Right ventricle myocardium inferior (tissue), 1 donor: ENCODE results near the gene NCAM1. TPM values are rescaled to one million over a fixed set of nuclear protein-coding genes. Genes with fewer than 3 reads are reported as not detected.
"Not testable (repeated sequence)": the region's sequence is repeated elsewhere in the genome, so short reads cannot be mapped to it uniquely, and the experiment has no call there.

ENCODE experiments used
- ATAC-seq: fragments of 200-7000 bp; cut with Tn5 transposase; one replicate; pipeline ENCODE4 v1.9.1; 2020; ENCODE audit warnings: mild to moderate bottlenecking, moderate library complexity
- DNase-seq: peaks from one replicate; pipeline ENCODE4 v3.0.0; 2021; ENCODE audit errors: missing footprints
- intact Hi-C: fragments of 100-400 bp; cut with DNase I; formaldehyde crosslinking; loops from one replicate; pipeline ENCODE4 v1.11.0; 2022
- total RNA-seq: library from RNA; stranded (reverse); fragmentation: NEBNext Ultra II Directional; extraction: Animal tissue kit (Norgen Biotek cat#: 25700); gene quantifications from one replicate; pipeline ENCODE4 v1.2.1, GENCODE V29; 2021
- donor health status: DM: no; HTN: yes; CAD: no; lungs with severe emphysema.

The NCAM1 gene
- total RNA-seq, 1 donor from 2014 or later = 250 TPM

- intact Hi-C loops = no loop called here
- DNase-seq (no peak), ATAC-seq (no peak)
Observed at GRCh38 chr11:113001709-113002108, 40.5 kb downstream of the NCAM1 start.

GRCh38 chr11:113006896-113007445, 45.8 kb downstream of the NCAM1 start:
- ATAC-seq = no peak
- intact Hi-C loops = no loop called here
- DNase-seq = no peak

- intact Hi-C loops = loop anchor here (5.0 to 10.0 kb wide), 2 partner anchors 52 to 90 kb away; partner anchors contain the start of gene NCAM1
- peak; percentile 95 for ATAC-seq
- peak; percentile 80 for DNase-seq
Observed at GRCh38 chr11:113014262-113015097, 53.3 kb downstream of the NCAM1 start.

GRCh38 chr11:113015098-113015455, 53.9 kb downstream of the NCAM1 start:
- peak; percentile 10 for ATAC-seq
- no peak for DNase-seq
- intact Hi-C loops = loop anchor here (10.0 kb wide), 1 partner anchor 90 kb away; no protein-coding TSS in a partner anchor

DNA sequence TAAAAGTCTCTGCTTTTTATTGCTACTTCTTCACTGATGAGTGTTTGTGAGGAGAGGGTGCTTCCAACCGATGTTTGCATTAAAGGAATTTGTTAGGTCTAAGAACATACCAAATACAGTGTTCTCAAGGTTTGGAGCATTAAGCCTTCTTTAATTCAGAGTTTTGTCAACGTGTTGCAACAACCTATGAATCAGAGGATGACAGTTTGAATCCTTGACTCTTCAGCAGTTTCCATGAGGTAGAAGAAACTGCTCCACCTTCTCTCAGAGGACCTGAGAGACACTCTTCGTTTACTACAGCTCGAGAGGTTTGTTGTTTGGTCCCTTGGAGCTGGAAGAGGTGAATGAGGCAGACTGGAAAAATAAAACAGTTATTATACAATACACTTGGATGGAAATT, 55.7 kb downstream of the NCAM1 start:
- DNase-seq = no peak
- intact Hi-C loops = loop anchor here (10.0 kb wide), 1 partner anchor 88 kb away; no protein-coding TSS in a partner anchor
- ATAC-seq = no peak

- ATAC-seq (no peak), DNase-seq (no peak)
- intact Hi-C loops = loop anchor here (10.0 kb wide), 1 partner anchor 86 kb away; no protein-coding TSS in a partner anchor
Observed at GRCh38 chr11:113018913-113019312, 57.7 kb downstream of the NCAM1 start.

DNA sequence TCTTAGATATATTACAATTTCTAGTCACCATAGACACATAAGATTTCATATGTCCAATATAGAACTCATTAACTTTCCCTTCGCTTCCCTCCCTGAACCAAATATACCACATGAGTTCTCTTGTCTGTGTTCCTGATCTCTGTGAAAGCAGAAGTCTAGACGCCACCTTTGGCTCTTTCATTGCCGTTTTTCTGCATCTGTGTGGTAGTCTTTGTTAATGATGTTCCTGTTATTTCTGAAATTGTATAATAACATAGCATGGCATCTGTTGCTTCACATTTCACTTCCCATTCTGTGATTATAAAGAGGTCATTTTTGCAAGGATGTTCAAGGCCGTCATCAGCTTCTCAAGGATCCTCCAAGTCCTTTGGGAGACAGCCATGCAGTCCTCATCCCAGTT, 58.5 kb downstream of the NCAM1 start:
- intact Hi-C loops = loop anchor here (10.0 kb wide), 1 partner anchor 85 kb away; no protein-coding TSS in a partner anchor
- ATAC-seq (no peak), DNase-seq (no peak)

DNA sequence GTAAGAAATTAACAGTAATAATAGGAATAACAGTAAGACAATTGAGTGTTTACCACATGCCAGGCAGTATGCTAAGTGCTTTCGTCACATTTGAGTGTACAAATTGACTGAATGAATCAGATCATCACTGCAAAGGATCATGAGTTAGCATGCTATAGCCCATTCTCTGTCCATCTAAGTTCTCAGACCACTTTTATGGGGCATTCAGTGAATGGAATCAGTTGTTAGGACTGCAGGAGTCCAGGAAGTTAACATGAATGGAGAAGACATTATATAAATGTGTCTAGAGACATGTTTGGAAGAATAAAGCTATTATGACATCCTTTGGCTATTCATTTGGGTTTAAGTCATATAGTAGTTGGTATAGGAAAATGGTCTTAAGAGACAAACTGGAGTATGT, 59.9 kb downstream of the NCAM1 start:
- ATAC-seq = no peak
- no peak for DNase-seq
- intact Hi-C loops = no loop called here

DNA sequence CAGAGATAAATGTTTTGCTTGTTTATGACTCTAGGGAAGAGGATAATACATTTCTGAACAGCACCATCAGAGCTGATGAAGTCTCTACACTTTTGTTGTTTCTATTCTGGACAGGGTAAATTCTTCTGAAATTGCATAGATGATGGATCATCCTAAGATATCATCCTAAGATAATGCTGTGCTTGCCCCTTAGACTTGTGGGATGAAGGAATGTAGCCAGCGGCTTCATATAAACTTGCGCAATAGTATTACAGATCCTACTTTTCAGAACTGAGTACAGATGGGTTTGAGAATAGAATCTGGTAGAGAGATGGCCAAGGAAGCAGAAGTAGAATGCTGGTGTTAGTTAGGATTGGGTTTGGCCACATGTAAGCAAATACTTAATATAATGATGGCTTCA, 61.0 kb downstream of the NCAM1 start:
- no peak for DNase-seq
- no peak for ATAC-seq
- intact Hi-C loops = no loop called here

DNA sequence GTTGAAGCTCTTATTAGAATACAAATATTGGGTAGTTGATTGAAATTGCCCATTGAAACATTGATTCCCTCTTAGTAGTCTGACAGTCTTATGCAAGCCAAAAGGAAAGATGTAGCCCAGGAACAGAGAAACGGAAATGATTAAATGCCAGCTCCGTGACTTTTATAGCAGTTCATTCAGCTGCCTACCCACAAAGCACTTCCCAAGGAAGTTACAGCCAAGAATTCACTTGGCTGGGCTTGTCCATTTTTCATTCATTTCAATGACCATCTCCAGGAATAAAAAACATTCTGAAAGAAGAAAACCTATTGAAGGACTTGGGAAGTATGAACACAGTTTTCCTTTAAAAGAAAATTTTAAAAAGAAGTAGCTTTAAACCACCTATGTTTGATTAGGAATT, 62.0 kb downstream of the NCAM1 start:
- no peak for DNase-seq
- intact Hi-C loops = no loop called here
- no peak for ATAC-seq

GRCh38 chr11:113023986-113024385, 62.8 kb downstream of the NCAM1 start:
- ATAC-seq = no peak

DNA sequence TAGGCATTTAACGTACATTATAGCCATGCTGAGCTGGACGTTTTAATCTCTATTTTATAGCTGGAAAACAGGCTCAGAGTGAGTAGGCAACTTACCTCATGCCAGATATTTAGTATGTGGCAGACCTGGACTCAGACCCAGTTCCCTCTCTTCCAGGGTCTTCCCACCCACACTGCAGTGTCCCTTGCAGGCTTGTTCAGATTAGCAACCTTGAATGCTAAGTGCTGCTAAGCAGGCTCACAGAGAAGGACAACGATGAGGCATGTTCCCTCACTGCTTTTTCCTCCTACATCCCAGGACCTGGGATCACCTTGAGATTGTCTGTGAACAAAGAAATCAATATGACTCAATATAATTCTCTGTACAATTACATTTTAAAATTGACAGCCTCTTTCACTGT, 65.6 kb downstream of the NCAM1 start:
- no peak for ATAC-seq
- intact Hi-C loops = no loop called here
- DNase-seq = no peak

More at GRCh38 chr11:113023986-113024385, 62.8 kb downstream of the NCAM1 start:
- no peak for DNase-seq
- intact Hi-C loops = no loop called here

DNA sequence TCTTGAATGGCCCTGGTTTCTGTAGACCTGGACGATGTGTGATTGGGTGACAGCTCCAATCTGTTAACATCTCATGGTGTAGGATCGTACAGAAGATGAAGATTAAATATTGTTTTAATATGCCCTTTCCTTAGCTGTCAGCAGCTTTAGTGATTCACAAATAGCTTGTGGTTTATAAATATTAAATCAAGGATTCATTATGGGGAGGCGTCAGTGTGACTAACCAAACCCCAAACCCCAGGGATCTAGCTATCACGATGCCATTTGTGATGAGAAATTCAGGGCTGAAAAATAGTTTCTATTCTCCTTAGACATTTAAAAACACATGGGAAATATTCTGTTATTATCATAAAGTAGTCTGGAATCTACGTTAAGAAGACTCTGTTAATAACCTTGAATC, 73.4 kb downstream of the NCAM1 start:
- ATAC-seq (no peak), DNase-seq (no peak)
- intact Hi-C loops = no loop called here

DNA sequence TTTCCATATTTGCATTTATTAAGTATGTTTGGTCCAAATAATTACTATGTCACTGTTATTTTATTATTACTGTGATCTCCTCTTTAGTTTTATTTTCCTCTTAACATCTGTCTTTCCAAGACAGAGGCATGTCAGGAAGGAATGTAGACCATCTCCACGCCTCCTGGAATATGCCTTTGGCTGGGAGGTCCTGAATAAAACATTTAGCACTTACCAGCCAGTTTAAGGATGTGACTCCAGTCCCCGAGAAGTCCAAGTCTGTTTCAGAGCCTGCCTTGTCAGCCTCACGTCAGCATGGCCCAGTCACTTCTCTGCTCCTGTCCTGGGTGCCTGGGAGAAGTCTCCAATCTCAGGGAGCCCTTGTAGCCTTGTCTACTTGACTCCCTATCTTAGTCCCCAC, 74.5 kb downstream of the NCAM1 start:
- intact Hi-C loops = no loop called here
- no peak for DNase-seq
- ATAC-seq = no peak

GRCh38 chr11:113043698-113044097, 82.5 kb downstream of the NCAM1 start:
- intact Hi-C loops = no loop called here
- DNase-seq (no peak), ATAC-seq (no peak)

DNA sequence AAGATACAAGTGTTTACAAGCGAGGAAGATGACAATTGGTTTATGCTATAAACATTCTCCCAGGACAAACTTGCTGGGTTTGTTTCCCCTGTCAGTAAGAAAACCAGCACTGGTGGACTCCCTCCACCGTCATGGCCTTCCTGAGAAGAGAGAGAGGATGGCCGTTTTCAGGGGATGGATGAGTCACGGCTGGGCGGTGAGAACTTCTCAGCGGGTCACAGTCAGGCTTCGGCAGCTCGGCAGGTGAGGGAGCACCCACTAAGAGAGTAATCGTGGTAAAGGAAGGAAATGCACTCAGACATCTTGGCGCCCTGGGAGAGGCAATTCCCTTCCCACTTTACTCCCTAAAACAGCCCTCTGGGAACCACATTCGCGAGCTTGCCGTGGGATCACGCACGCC, 83.9 kb downstream of the NCAM1 start:
- intact Hi-C loops = no loop called here
- no peak for ATAC-seq
- no peak for DNase-seq

- no peak for DNase-seq
- no peak for ATAC-seq
- intact Hi-C loops = no loop called here
Observed at GRCh38 chr11:113046866-113047265, 85.6 kb downstream of the NCAM1 start.

GRCh38 chr11:113048820-113049768, 87.9 kb downstream of the NCAM1 start:
- ATAC-seq (no peak), DNase-seq (no peak)
- intact Hi-C loops = no loop called here

- intact Hi-C loops, ATAC-seq, DNase-seq: not testable (repeated sequence)
Observed at GRCh38 chr11:113053042-113053441, 91.8 kb downstream of the NCAM1 start.
